Activated naive CD8-positive, alpha-beta T cell treated with anti-CD3 and anti-CD28 coated beads, Interleukin-2, amount 10 ng/mL, durations not matched to agents 7 days and 5 days (primary cell): ENCODE measurements around the gene PSMB4. TPM values are rescaled to one million over a fixed set of nuclear protein-coding genes. Genes with fewer than 3 reads are reported as not detected.
A peak's percentile ranks its signal among the peaks of the same experiment; 100 is the strongest.
"Not testable (repeated sequence)": the region's sequence is repeated elsewhere in the genome, so short reads cannot be mapped to it uniquely, and the experiment has no call there.

Experiments
- ATAC-seq: fragments of 150-1000 bp; cut with Tn5 transposase; one replicate; pipeline ENCODE4 v1.10.0; 2021; ENCODE audit warnings: low read depth, moderate library complexity
- POLR2A ChIA-PET: fragments of 350-600 bp; sonication (Branson Sonifier 250); formaldehyde crosslinking; loops from one replicate; lab custom pipeline; 2021; ENCODE audit warnings: antibody characterized with exemption; lab: Charles Lee
- DNase-seq: peaks from one replicate; pipeline ENCODE4 v3.0.0; 2021
- H3K27ac Mint-ChIP-seq: one replicate; pipeline ENCODE4 v1.8.0; 2022; ENCODE audit warnings: mild to moderate bottlenecking, mixed read lengths
- H3K27me3 Mint-ChIP-seq: one replicate; pipeline ENCODE4 v1.8.0; 2022; ENCODE audit warnings: mild to moderate bottlenecking, moderate library complexity, mixed read lengths
- H3K36me3 Mint-ChIP-seq: one replicate; pipeline ENCODE4 v1.8.0; 2021; ENCODE audit warnings: mild to moderate bottlenecking, mixed read lengths
- H3K4me1 Mint-ChIP-seq: one replicate; pipeline ENCODE4 v1.8.0; 2021; ENCODE audit warnings: mixed read lengths
- H3K4me3 Mint-ChIP-seq: one replicate; pipeline ENCODE4 v1.8.0; 2022; ENCODE audit warnings: mild to moderate bottlenecking, moderate library complexity, mixed read lengths
- H3K9me3 Mint-ChIP-seq: one replicate; pipeline ENCODE4 v1.8.0; 2021; ENCODE audit warnings: mixed read lengths
- total RNA-seq, 2 experiments: library from RNA; stranded (reverse); gene quantifications; one replicate each; pipeline ENCODE4 v1.2.3, GENCODE V29; 2021

The PSMB4 gene
- total RNA-seq, 2 experiments from 2014 or later, result 240 to 243 TPM

DNA sequence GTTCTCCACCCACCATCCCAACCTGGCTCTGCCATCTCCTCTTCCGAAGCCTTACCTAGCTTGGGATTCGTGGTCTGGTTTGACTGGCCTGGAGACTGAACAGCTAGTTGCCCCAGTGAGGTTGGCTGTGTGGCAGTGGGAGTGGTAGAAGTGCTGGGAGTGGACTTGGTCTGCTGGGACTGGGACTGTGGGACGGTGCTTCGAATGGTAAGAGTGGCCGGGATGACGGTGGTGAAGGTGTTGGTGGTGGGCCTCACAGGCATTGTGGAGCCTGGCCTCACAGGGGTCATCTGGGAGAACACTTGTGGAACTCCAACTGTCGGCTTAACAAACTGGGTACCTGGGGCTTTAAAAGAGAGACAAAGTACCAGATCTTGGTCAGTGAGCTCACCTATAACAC lies 28.7 kb downstream of the PSMB4 start:
- POLR2A ChIA-PET, result no interaction called here
- H3K36me3 Mint-ChIP-seq, result peaks cover 22% of the 10 kb centered on the region

GRCh38 chr1:151433827-151434226 lies 34.5 kb downstream of the PSMB4 start:
- DNase-seq, H3K4me3 Mint-ChIP-seq, H3K9me3 Mint-ChIP-seq, ATAC-seq, H3K27ac Mint-ChIP-seq, H3K4me1 Mint-ChIP-seq, H3K27me3 Mint-ChIP-seq: not testable (repeated sequence)
- peaks cover 14% of the 10 kb centered on the region for H3K36me3 Mint-ChIP-seq
- POLR2A ChIA-PET, result interaction anchor here (0.7 kb wide), 1 partner anchor 139 kb away, joined by 6 read pairs; no protein-coding TSS in a partner anchor

More for the DNA sequence above, 28.7 kb downstream of the PSMB4 start:
- no peak for ATAC-seq
- Mint-ChIP-seq H3K4me1 (no peaks in the 10 kb centered on the region), H3K9me3 (no peaks in the 10 kb centered on the region), H3K27me3 (no peaks in the 10 kb centered on the region), H3K4me3 (no peak overlapping the region), H3K27ac (no peak overlapping the region)
- DNase-seq, result no peak

DNA sequence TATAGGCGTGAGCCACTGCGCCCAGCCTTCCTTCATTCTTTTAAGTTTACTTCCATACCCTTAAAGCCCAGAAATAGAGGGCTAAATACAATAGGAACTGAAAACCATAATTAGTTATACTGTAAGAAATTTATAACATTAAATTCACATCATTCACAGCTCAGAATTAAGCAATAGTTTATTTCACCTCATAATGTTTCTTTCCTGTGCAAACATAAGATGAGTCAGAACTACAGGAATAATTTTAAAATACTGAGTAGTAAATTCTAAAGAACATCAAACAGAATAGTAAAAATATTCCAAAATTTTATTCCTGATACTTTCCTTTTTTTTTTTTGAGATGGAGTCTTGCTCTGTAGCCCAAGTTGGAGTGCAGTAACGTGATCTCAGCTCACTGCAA lies 35.8 kb downstream of the PSMB4 start:
- POLR2A ChIA-PET, result interaction anchor here (0.7 kb wide), 1 partner anchor 189 kb away, joined by 3 read pairs; no protein-coding TSS in a partner anchor
- Mint-ChIP-seq H3K27me3 (no peaks in the 10 kb centered on the region), H3K9me3 (no peaks in the 10 kb centered on the region), H3K36me3 (peaks cover 9% of the 10 kb centered on the region), H3K27ac (no peak overlapping the region), H3K4me3 (no peak overlapping the region), H3K4me1 (peaks cover 12% of the 10 kb centered on the region)
- ATAC-seq (no peak), DNase-seq (no peak)

GRCh38 chr1:151436985-151437384 lies 37.6 kb downstream of the PSMB4 start:
- H3K4me1 Mint-ChIP-seq, result peaks cover 14% of the 10 kb centered on the region
- no peaks in the 10 kb centered on the region for H3K9me3 Mint-ChIP-seq
- ATAC-seq (no peak), DNase-seq (no peak)
- no peak overlapping the region for H3K27ac Mint-ChIP-seq
- no peaks in the 10 kb centered on the region for H3K27me3 Mint-ChIP-seq
- no peak overlapping the region for H3K4me3 Mint-ChIP-seq
- peaks cover 8% of the 10 kb centered on the region for H3K36me3 Mint-ChIP-seq
- POLR2A ChIA-PET, result no interaction called here

DNA sequence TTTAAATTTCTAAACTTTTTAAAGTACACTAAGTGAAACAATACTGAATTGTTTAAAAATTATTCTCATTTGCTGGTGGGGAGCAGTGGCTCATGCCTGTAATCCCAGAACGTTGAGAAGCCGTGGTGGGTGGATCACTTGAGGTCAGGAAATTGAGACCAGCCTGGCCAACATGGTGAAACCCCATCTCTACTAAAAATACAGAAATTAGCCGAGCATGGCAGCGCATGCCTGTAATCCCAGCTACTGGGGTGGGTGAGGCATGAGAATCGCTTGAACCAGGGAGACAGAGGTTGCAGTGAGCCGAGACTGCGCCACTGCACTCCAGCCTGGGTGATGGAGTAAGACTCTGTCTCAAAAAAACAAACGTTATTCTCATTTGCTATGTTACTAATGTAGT lies 38.0 kb downstream of the PSMB4 start:
- POLR2A ChIA-PET, H3K9me3 Mint-ChIP-seq, H3K27me3 Mint-ChIP-seq, DNase-seq, H3K4me3 Mint-ChIP-seq, H3K36me3 Mint-ChIP-seq, ATAC-seq, H3K27ac Mint-ChIP-seq: not testable (repeated sequence)
- peaks cover 14% of the 10 kb centered on the region for H3K4me1 Mint-ChIP-seq

DNA sequence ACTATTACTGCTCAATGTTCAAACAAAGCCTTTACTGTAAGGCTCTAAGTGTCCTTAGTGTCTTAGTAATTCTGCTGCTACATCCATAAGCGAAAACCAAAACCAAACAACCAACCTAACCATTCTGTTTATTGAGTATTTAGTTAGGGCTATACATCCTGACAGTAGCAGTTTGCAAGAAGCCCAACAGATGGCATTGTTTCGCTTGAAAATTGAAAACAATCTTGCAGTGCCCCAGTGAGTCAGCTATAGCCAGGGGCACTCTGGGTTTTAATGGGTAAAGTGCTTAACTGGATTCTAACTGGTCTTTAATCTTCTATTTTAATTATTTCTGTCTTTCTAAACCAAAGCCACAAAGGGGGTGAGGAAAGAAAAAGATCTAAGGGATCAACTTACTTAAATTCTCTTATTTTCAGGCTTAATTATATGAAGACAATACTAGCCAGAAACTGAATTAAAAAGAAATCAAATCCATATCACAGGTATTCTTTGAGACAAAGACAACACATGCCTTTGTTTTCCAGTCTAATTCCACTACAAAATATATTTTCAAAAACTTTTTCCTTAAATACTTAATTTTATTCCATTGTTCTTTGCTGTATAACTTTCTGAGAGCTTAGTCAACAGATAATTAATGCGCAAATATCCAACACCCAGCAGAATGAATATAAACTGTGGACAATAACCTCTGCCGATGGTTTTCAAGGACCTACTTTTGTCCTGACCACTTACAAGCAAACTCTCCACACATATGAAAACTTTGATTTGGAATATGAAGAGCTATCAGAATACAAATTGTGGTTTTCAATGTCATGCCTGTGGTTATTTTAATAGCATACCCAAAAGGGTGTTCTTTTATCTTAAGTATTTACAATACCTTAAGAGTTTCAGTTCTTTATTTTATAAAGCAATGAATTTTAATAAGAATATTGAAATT lies 44.7 kb downstream of the PSMB4 start:
- POLR2A ChIA-PET, result interaction anchor here (1.4 kb wide), 1 partner anchor 12 kb away, joined by 4 read pairs; no protein-coding TSS in a partner anchor
- Mint-ChIP-seq H3K27ac (no peak overlapping the region), H3K4me1 (peaks cover 22% of the 10 kb centered on the region), H3K36me3 (peaks cover 4% of the 10 kb centered on the region), H3K27me3 (no peaks in the 10 kb centered on the region), H3K9me3 (no peaks in the 10 kb centered on the region), H3K4me3 (no peak overlapping the region)
- DNase-seq, result no peak
- ATAC-seq, result peak; percentile 91

GRCh38 chr1:151444783-151445177 lies 45.4 kb downstream of the PSMB4 start:
- Mint-ChIP-seq H3K9me3 (no peaks in the 10 kb centered on the region), H3K27me3 (no peaks in the 10 kb centered on the region), H3K4me1 (peaks cover 19% of the 10 kb centered on the region), H3K4me3 (no peak overlapping the region), H3K36me3 (peaks cover 6% of the 10 kb centered on the region), H3K27ac (peak overlapping the region; percentile 8)
- ATAC-seq (no peak), DNase-seq (no peak)
- POLR2A ChIA-PET, result interaction anchor here (1.4 kb wide), 1 partner anchor 12 kb away, joined by 4 read pairs; no protein-coding TSS in a partner anchor

GRCh38 chr1:151447696-151448095 lies 48.3 kb downstream of the PSMB4 start:
- ATAC-seq (no peak), DNase-seq (no peak)
- Mint-ChIP-seq H3K9me3 (no peaks in the 10 kb centered on the region), H3K4me3 (no peak overlapping the region), H3K27ac (no peak overlapping the region), H3K4me1 (peaks cover 18% of the 10 kb centered on the region), H3K36me3 (peaks cover 4% of the 10 kb centered on the region), H3K27me3 (no peaks in the 10 kb centered on the region)
- POLR2A ChIA-PET, result interaction anchor here (0.6 kb wide), 1 partner anchor 157 kb away, joined by 3 read pairs; no protein-coding TSS in a partner anchor

Other genes starting within 250 kb of the PSMB4 start
- 10 to 100 TPM; 21.2 to 23.7 TPM for gene TNFAIP8L2, start 242.9 kb upstream of the PSMB4 start, total RNA-seq
- 1 to 10 TPM; 5.2 to 6.1 TPM for gene LYSMD1, start 233.7 kb upstream of the PSMB4 start, total RNA-seq
- gene SCNM1, start 233.4 kb upstream of the PSMB4 start, total RNA-seq, result 10 to 100 TPM; 64.5 to 66.6 TPM
- 1 to 10 TPM; 1.2 to 4.1 TPM for gene TMOD4, start 223.6 kb upstream of the PSMB4 start, total RNA-seq
- 10 to 100 TPM; 67.4 to 86.9 TPM for gene VPS72, start 209.4 kb upstream of the PSMB4 start, total RNA-seq
- 10 to 100 TPM; 51.9 to 59.4 TPM for gene PIP5K1A, start 201.0 kb upstream of the PSMB4 start, total RNA-seq
- 100 to 1,000 TPM; 170 to 174 TPM for gene PSMD4, start 144.8 kb upstream of the PSMB4 start, total RNA-seq
- 10 to 100 TPM; 35.5 to 37.0 TPM for gene ZNF687, start 117.3 kb upstream of the PSMB4 start, total RNA-seq
- gene PI4KB, start 72.2 kb upstream of the PSMB4 start, total RNA-seq, result 10 to 100 TPM; 73.8 to 75.7 TPM
- gene RFX5, start 52.3 kb upstream of the PSMB4 start, total RNA-seq, result 10 to 100 TPM; 68.4 to 73.9 TPM
- not detected for gene SELENBP1, start 26.9 kb upstream of the PSMB4 start, total RNA-seq
- gene POGZ, start 59.9 kb downstream of the PSMB4 start, total RNA-seq, result 100 to 1,000 TPM in 1 of 2 experiments, 10 to 100 TPM in 1; 94.8 to 104 TPM
- under 1 TPM; 0.33 to 0.40 TPM for gene CGN, start 111.8 kb downstream of the PSMB4 start, total RNA-seq
- gene TUFT1, start 140.7 kb downstream of the PSMB4 start, total RNA-seq, result 1 to 10 TPM; 1.5 TPM
- 10 to 100 TPM; 24.8 to 26.6 TPM for gene SNX27, start 212.5 kb downstream of the PSMB4 start, total RNA-seq